ENCODE data around the gene NOP14.

GRCh38 chr4:2944091-2944482 lies 19.1 kb downstream of the NOP14 start:
- TF ChIP-seq POLR2A (IDR thresholded peaks at IDR 0.05; ENCODE audit: low read length) (no peak), GATA1 (IDR thresholded peaks at IDR 0.05; ENCODE audit: low read depth, low read length) (no peak)

All from erythroblast (primary cell).